H1 (cell line): Measurements from ENCODE around the gene SLC25A28. TPM values are rescaled to one million over a fixed set of nuclear protein-coding genes. Genes with fewer than 3 reads are reported as not detected.

Experiments used
- CTCF ChIA-PET: fragments of 300-600 bp; sonication (Branson Sonifier 250); formaldehyde crosslinking; loops from one replicate; lab custom pipeline; 2021; ENCODE audit not compliant: partially characterized antibody; lab: Charles Lee
- POLR2A ChIA-PET: fragments of 300-600 bp; sonication (Branson Sonifier 250); formaldehyde crosslinking; loops from one replicate; lab custom pipeline; 2021; ENCODE audit warnings: inconsistent platforms; ENCODE audit not compliant: partially characterized antibody; lab: Charles Lee
- DNase-seq, 2 experiments: peaks; one replicate each; pipeline versions ENCODE4 v3.0.0 to v3.0.0-alpha.2; 2010 to 2022; ENCODE audit warnings: low spot score in 2 of 2, low read depth in 1 of 2, mixed read lengths in 1 of 2
- FAIRE-seq: peaks from 2 replicates; lab custom pipeline; 2011; peaks lifted over from hg19 to GRCh38; lab: Jason Lieb, UNC
- H2AFZ ChIP-seq: 2 replicates; pipeline ENCODE4 v1.8.1; 2012; ENCODE audit warnings: low read length, inconsistent platforms
- H2AK5ac ChIP-seq: 2 replicates; pipeline ENCODE4 v1.6.1; 2013; ENCODE audit warnings: low read depth, low read length
- H2BK120ac ChIP-seq: replicated peaks from 2 replicates; pipeline ENCODE3; 2013; ENCODE audit warnings: low read depth, low read length, inconsistent platforms
- H2BK12ac ChIP-seq: 2 replicates; pipeline ENCODE4 v1.6.1; 2013; ENCODE audit warnings: low read depth, low read length
- H2BK15ac ChIP-seq: 2 replicates; pipeline ENCODE4 v1.6.1; 2013; ENCODE audit warnings: low read length
- H2BK20ac ChIP-seq: 2 replicates; pipeline ENCODE4 v1.6.1; 2013; ENCODE audit warnings: low read length
- H2BK5ac ChIP-seq: 2 replicates; pipeline ENCODE4 v1.6.1; 2013; ENCODE audit warnings: low read depth, low read length
- H3K14ac ChIP-seq: 2 replicates; pipeline ENCODE4 v1.6.1; 2013; ENCODE audit warnings: inconsistent platforms; ENCODE audit not compliant: insufficient read length
- H3K18ac ChIP-seq: 2 replicates; pipeline ENCODE4 v1.6.1; 2013; ENCODE audit warnings: low read length; ENCODE audit errors: extremely low read depth
- H3K23ac ChIP-seq: 2 replicates; pipeline ENCODE4 v1.6.1; 2013; ENCODE audit warnings: inconsistent platforms; ENCODE audit not compliant: insufficient read length
- H3K23me2 ChIP-seq: 2 replicates; pipeline ENCODE4 v1.6.1; 2013; ENCODE audit warnings: low read depth, low read length
- H3K27ac ChIP-seq: 2 replicates; pipeline ENCODE4 v1.6.1; 2011; ENCODE audit warnings: low read depth, low read length, inconsistent platforms
- H3K27me3 ChIP-seq, 4 experiments: replicated peaks in 1 of 4; 1 replicate in 1 of 4; 2 replicates in 3 of 4; pipeline versions ENCODE4 v1.6.1 to v1.8.1; 2011 to 2013; ENCODE audit warnings: low read length in 3 of 4, mild to moderate bottlenecking in 3 of 4, inconsistent platforms in 2 of 4, mixed read lengths in 2 of 4, moderate library complexity in 1 of 4; ENCODE audit not compliant: control insufficient read depth in 3 of 4, insufficient read depth in 3 of 4; ENCODE audit errors: extremely low read depth in 1 of 4
- H3K36me3 ChIP-seq, 4 experiments: 2 replicates each; pipeline versions ENCODE4 v1.6.1 to v1.8.1; 2011 to 2013; ENCODE audit warnings: mild to moderate bottlenecking in 4 of 4, low read length in 3 of 4, moderate library complexity in 2 of 4, control low read depth in 1 of 4, inconsistent platforms in 1 of 4; ENCODE audit not compliant: insufficient read depth in 4 of 4, control insufficient read depth in 2 of 4
- H3K4ac ChIP-seq: replicated peaks from 2 replicates; pipeline ENCODE3; 2013; ENCODE audit warnings: low read length, low read depth, mixed read lengths, inconsistent platforms; ENCODE audit not compliant: insufficient read length
- H3K4me1 ChIP-seq, 4 experiments: replicated peaks in 1 of 4; 1 replicate in 1 of 4; 2 replicates in 3 of 4; pipeline versions ENCODE4 v1.6.1 to v1.8.1; 2011 to 2013; ENCODE audit warnings: low read length in 3 of 4, inconsistent platforms in 2 of 4, mixed read lengths in 1 of 4; ENCODE audit not compliant: insufficient read depth in 4 of 4, control insufficient read depth in 3 of 4
- H3K4me2 ChIP-seq, 2 experiments: 2 replicates each; pipeline versions ENCODE4 v1.6.1 to v1.8.1; 2011 to 2013; ENCODE audit warnings: low read depth in 2 of 2, low read length in 2 of 2, control low read depth in 1 of 2, inconsistent platforms in 1 of 2, mild to moderate bottlenecking in 1 of 2; ENCODE audit not compliant: insufficient read depth in 1 of 2
- H3K4me3 ChIP-seq, 4 experiments: fragments of 200-600, 300-600 bp in 1 of 4; sonication (generic), shearing (Covaris generic), sonication (Bioruptor Twin) in 1 of 4; 2 replicates each; pipeline versions ENCODE4 v1.5.1 to v1.8.1; 2011 to 2016; ENCODE audit warnings: low read length in 4 of 4, low read depth in 3 of 4, control low read depth in 2 of 4, inconsistent platforms in 2 of 4, mild to moderate bottlenecking in 2 of 4, mixed read lengths in 1 of 4, moderate library complexity in 1 of 4; ENCODE audit not compliant: insufficient read depth in 2 of 4; ENCODE audit errors: extremely low read depth in 1 of 4
- H3K56ac ChIP-seq: replicated peaks from 2 replicates; pipeline ENCODE3; 2013; ENCODE audit warnings: low read depth, mild to moderate bottlenecking, mixed read lengths, low read length, inconsistent platforms; ENCODE audit not compliant: insufficient read length
- H3K79me1 ChIP-seq: 2 replicates; pipeline ENCODE4 v1.6.1; 2013; ENCODE audit warnings: low read depth, low read length, control low read depth
- H3K79me2 ChIP-seq, 2 experiments: 2 replicates each; pipeline versions ENCODE4 v1.6.1 to v1.8.1; 2012 to 2013; ENCODE audit warnings: low read length in 2 of 2, mild to moderate bottlenecking in 2 of 2, inconsistent platforms in 1 of 2; ENCODE audit not compliant: insufficient read depth in 2 of 2, control insufficient read depth in 1 of 2
- H3K9ac ChIP-seq, 4 experiments: replicated peaks in 1 of 4; 1 replicate in 1 of 4; 2 replicates in 3 of 4; pipeline versions ENCODE4 v1.6.1 to v1.8.1; 2011 to 2013; ENCODE audit warnings: low read depth in 3 of 4, low read length in 3 of 4, control low read depth in 2 of 4, mild to moderate bottlenecking in 2 of 4, moderate library complexity in 2 of 4, inconsistent platforms in 1 of 4; ENCODE audit errors: extremely low read depth in 1 of 4
- H3K9me3 ChIP-seq, 2 experiments: 2 replicates each; pipeline versions ENCODE4 v1.6.1 to v1.8.1; 2012 to 2013; ENCODE audit warnings: mild to moderate bottlenecking in 2 of 2, moderate library complexity in 2 of 2, control low read depth in 1 of 2, inconsistent platforms in 1 of 2, low read depth in 1 of 2, low read length in 1 of 2, mixed read lengths in 1 of 2; ENCODE audit not compliant: insufficient read depth in 2 of 2
- H4K20me1 ChIP-seq, 2 experiments: replicated peaks in 1 of 2; 2 replicates each; pipeline versions ENCODE3 to v1.8.1; 2011 to 2013; ENCODE audit warnings: inconsistent platforms in 2 of 2, low read length in 2 of 2, mild to moderate bottlenecking in 1 of 2; ENCODE audit not compliant: insufficient read depth in 2 of 2, control insufficient read depth in 1 of 2
- H4K5ac ChIP-seq: 2 replicates; pipeline ENCODE4 v1.6.1; 2013; ENCODE audit warnings: low read length, low read depth, mixed read lengths, inconsistent platforms; ENCODE audit not compliant: insufficient read length
- H4K8ac ChIP-seq: 2 replicates; pipeline ENCODE4 v1.8.0; 2013; ENCODE audit warnings: mild to moderate bottlenecking, moderate library complexity, low read length, inconsistent platforms; ENCODE audit not compliant: insufficient read depth; ENCODE audit errors: extremely low read depth
- H4K91ac ChIP-seq: replicated peaks from 2 replicates; pipeline ENCODE3; 2013; ENCODE audit warnings: low read length, mixed read lengths, inconsistent platforms; ENCODE audit not compliant: insufficient read length
- CHD1 ChIP-seq: IDR thresholded peaks from 2 replicates; pipeline ENCODE4 v1.6.1; 2012; ENCODE audit warnings: low read depth, low read length, improper control_type of control experiment
- HDAC6 ChIP-seq: IDR thresholded peaks from one replicate; pipeline ENCODE4 v1.7.1; 2012; ENCODE audit warnings: low read depth, mild to moderate bottlenecking, inconsistent platforms, low read length, moderate library complexity
- KDM5A ChIP-seq: fragments of 200-600 bp; IDR thresholded peaks from 2 replicates; pipeline ENCODE4 v1.7.1; 2012; ENCODE audit warnings: mild to moderate bottlenecking, low read length, inconsistent platforms, mixed read lengths
- SRF ChIP-seq: IDR thresholded peaks from 2 replicates; pipeline ENCODE4 v1.6.1; 2011; ENCODE audit warnings: mild to moderate bottlenecking, low read depth, low read length, moderate library complexity
- WGBS, 2 experiments: shearing (Covaris generic) in 1 of 2; methylation state at CpG; one replicate each; pipeline versions ENCODE4 v1.1.6 to v1.1.7; 2013 to 2015; ENCODE audit warnings: low lambda C conversion rate in 2 of 2, mixed read lengths in 2 of 2, inconsistent platforms in 1 of 2, low coverage in 1 of 2, missing lambda C conversion rate in 1 of 2; ENCODE audit not compliant: insufficient replicate concordance in 2 of 2, insufficient coverage in 1 of 2, insufficient read length in 1 of 2; ENCODE audit errors: extremely low coverage in 1 of 2, missing lambda C conversion rate in 1 of 2; 5-methylcytosine and 5-hydroxymethylcytosine counted together
- polyA plus RNA-seq, 7 experiments: library from polyadenylated mRNA; depleted of rRNA in 3 of 7; stranded (reverse) in 5 of 7; unstranded in 2 of 7; fragments of >200 nt in 5 of 7; fragments of 200-250 nt in 2 of 7; gene quantifications; 1 replicate in 5 of 7; 2 replicates in 1 of 7; 4 replicates in 1 of 7; pipeline versions ENCODE4 v1.2.1 to v1.2.3, GENCODE V29; 2011 to 2013; ENCODE audit warnings: missing spikeins in 2 of 7, mixed read lengths in 2 of 7
- total RNA-seq: library from RNA; stranded (reverse); fragmentation: NEBNext Ultra II Directional; extraction: Animal tissue kit (Norgen Biotek cat#: 25700); gene quantifications from 2 replicates; pipeline ENCODE4 v1.2.1, GENCODE V29; 2021

Gene SLC25A28
- total and polyA plus RNA-seq, 2 of the 8 experiments (the other 6 are each of a cell fraction or from before 2014, with no cell fraction given): 17.2 to 18.5 TPM

- DNase-seq (no peak), FAIRE-seq (no peak)
- Histone ChIP-seq H3K4me3 (no peak overlapping the region), H4K8ac (no peak overlapping the region), H3K4me2 (no peak overlapping the region), H4K20me1 (no peaks in the 10 kb centered on the region), H3K9me3 (no peaks in the 10 kb centered on the region), H2BK5ac (no peak overlapping the region), H3K23me2 (no peaks in the 10 kb centered on the region; the same call in 1 of the 2 replicates), H3K79me1 (no peaks in the 10 kb centered on the region), H3K14ac (no peak overlapping the region), H3K27me3 (no peaks in the 10 kb centered on the region), H3K36me3 (no peaks in the 10 kb centered on the region), H3K23ac (no peak overlapping the region), H2AFZ (no peak overlapping the region), H3K56ac (no peak overlapping the region), H2BK120ac (no peak overlapping the region), H3K79me2 (no peaks in the 10 kb centered on the region), H3K4me1 (peaks cover 2 to 7% (median 3%) of the 10 kb centered on the region in 4 experiments; a peak in 3 of 7 replicates), H4K91ac (no peak overlapping the region), H3K9ac (no peak overlapping the region), H3K4ac (no peak overlapping the region), H2BK15ac (no peak overlapping the region), H3K18ac (no peak overlapping the region), H3K27ac (no peak overlapping the region), H2AK5ac (no peak overlapping the region), H2BK20ac (no peak overlapping the region), H2BK12ac (no peak overlapping the region), H4K5ac (no peak overlapping the region)
- 91% methylated on average over 4 of the region's 4 CpGs; no CpG with 5 or more reads in 1 of the 2 experiments for WGBS, 2 experiments
- POLR2A ChIA-PET: no interaction called here
- CTCF ChIA-PET: interaction anchor here (0.9 to 15.3 kb wide), 6 partner anchors 29 to 131 kb away, joined by 3 to 323 read pairs (median 4); partner anchors contain the start of gene SLC25A28
- TF ChIP-seq CHD1 (no peak), KDM5A (no peak), HDAC6 (no peak), SRF (no peak)
Observed at GRCh38 chr10:99565166-99565565, 55.1 kb downstream of the SLC25A28 start.
